ENCODE data around the gene GABRB2.

DNA sequence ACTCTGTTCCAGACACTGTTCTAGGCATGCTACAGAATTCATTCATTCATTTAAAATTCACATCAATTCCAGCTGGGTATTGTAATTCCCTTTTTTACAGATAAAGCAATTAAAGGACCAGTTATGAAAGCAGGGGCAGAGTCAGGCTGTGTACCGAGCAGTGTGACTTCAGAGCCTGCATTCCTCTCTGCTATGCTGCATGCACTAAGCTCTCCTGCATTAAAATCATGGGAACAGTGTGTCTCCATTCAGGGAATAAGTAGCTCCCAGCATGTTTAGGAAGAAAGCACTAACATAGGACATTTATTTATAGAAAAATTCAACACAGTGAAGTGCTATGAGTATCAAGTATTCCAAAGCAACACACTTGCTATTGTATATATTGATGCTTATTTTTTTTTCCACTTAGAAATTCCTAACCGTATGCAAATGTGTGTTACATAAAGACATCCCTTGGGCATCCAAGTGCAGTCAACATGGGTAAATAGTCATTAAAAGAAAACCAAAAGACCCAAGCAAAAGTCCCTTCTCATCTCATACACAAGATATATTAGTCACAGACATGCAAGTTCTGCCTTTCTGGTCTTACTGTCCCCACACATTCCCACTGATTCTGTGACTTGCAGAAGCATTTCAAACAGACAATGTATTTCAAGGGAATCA, 173.7 kb downstream of the GABRB2 start:
- TF ChIP-seq, protein P1, sequence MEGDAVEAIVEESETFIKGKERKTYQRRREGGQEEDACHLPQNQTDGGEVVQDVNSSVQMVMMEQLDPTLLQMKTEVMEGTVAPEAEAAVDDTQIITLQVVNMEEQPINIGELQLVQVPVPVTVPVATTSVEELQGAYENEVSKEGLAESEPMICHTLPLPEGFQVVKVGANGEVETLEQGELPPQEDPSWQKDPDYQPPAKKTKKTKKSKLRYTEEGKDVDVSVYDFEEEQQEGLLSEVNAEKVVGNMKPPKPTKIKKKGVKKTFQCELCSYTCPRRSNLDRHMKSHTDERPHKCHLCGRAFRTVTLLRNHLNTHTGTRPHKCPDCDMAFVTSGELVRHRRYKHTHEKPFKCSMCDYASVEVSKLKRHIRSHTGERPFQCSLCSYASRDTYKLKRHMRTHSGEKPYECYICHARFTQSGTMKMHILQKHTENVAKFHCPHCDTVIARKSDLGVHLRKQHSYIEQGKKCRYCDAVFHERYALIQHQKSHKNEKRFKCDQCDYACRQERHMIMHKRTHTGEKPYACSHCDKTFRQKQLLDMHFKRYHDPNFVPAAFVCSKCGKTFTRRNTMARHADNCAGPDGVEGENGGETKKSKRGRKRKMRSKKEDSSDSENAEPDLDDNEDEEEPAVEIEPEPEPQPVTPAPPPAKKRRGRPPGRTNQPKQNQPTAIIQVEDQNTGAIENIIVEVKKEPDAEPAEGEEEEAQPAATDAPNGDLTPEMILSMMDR (IDR thresholded peaks at IDR 0.05), result no peak
- no peak for TF ChIP-seq KDM1A (IDR thresholded peaks at IDR 0.05; ENCODE audit: low read depth)
